RWPE1 (cell line): ENCODE results near the gene PLEKHG1.

ENCODE experiments used
- CTCF ChIA-PET: fragments of 350-600 bp; sonication (Branson Sonifier 250); formaldehyde crosslinking; extraction: SDS; loops from one replicate; lab custom pipeline; 2021; lab: Yijun Ruan, JAX
- POLR2A ChIA-PET: fragments of 400-600 bp; formaldehyde crosslinking; extraction: SDS; loops from one replicate; lab custom pipeline; 2020; ENCODE audit warnings: antibody characterized with exemption; ENCODE audit not compliant: low non-redundant PET; lab: Yijun Ruan, JAX
- DNase-seq: peaks from one replicate; pipeline ENCODE4 v3.0.0; 2012; ENCODE audit warnings: low spot score
- H3K27ac ChIP-seq: fragments of 450-650 bp; 2 replicates; pipeline ENCODE4 v1.5.1; 2017
- CTCF ChIP-seq: fragments of 450-650 bp; conservative IDR thresholded peaks from 2 replicates; pipeline ENCODE4 v1.5.1; 2017; ENCODE audit warnings: low read depth, mild to moderate bottlenecking

Gene PLEKHG1

GRCh38 chr6:150601439-150601838 lies 1.8 kb downstream of the PLEKHG1 start:
- ChIA-PET CTCF (interaction anchor here (0.7 to 1.5 kb wide), 3 partner anchors 183 to 521 kb away, joined by 3 to 12 read pairs (median 7); no protein-coding TSS in a partner anchor), POLR2A (no interaction called here)
- H3K27ac ChIP-seq = no peak overlapping the region
- no peak for DNase-seq
- no peak for TF ChIP-seq CTCF

GRCh38 chr6:150603176-150603575 lies 3.5 kb downstream of the PLEKHG1 start:
- DNase-seq = no peak
- ChIA-PET CTCF (interaction anchor here (0.6 kb wide), 1 partner anchor 235 kb away, joined by 4 read pairs; no protein-coding TSS in a partner anchor), POLR2A (no interaction called here)
- no peak for TF ChIP-seq CTCF
- H3K27ac ChIP-seq = no peak overlapping the region

GRCh38 chr6:150604467-150604866 lies 4.8 kb downstream of the PLEKHG1 start:
- POLR2A ChIA-PET = no interaction called here
- no peak overlapping the region for H3K27ac ChIP-seq
- no peak for TF ChIP-seq CTCF
- CTCF ChIA-PET = no interaction called here
- DNase-seq = no peak

GRCh38 chr6:150605333-150605732 lies 5.6 kb downstream of the PLEKHG1 start:
- ChIA-PET CTCF (no interaction called here), POLR2A (no interaction called here)
- H3K27ac ChIP-seq = no peak overlapping the region
- no peak for TF ChIP-seq CTCF
- no peak for DNase-seq

GRCh38 chr6:150606168-150606591 lies 6.5 kb downstream of the PLEKHG1 start:
- ChIA-PET POLR2A (no interaction called here), CTCF (interaction anchor here (0.6 kb wide), 1 partner anchor 207 kb away, joined by 4 read pairs; no protein-coding TSS in a partner anchor)
- DNase-seq = no peak
- TF ChIP-seq CTCF = no peak
- H3K27ac ChIP-seq = no peak overlapping the region

GRCh38 chr6:150606647-150607328 lies 7.1 kb downstream of the PLEKHG1 start:
- POLR2A ChIA-PET = no interaction called here
- TF ChIP-seq CTCF = no peak
- no peak for DNase-seq

More at GRCh38 chr6:150606647-150607328, 7.1 kb downstream of the PLEKHG1 start:
- CTCF ChIA-PET = interaction anchor here (0.6 kb wide), 1 partner anchor 206 kb away, joined by 4 read pairs; no protein-coding TSS in a partner anchor
- H3K27ac ChIP-seq = no peak overlapping the region
